NCI-H1048 (cell line): Measurements from ENCODE around the gene KMT2C.
"Not testable (repeated sequence)": the region's sequence is repeated elsewhere in the genome, so short reads cannot be mapped to it uniquely, and the experiment has no call there.

Experiments used
- DNase-seq: peaks from one replicate; lab custom pipeline; 2025; lab: John Stamatoyannopoulos, UW

Gene KMT2C

DNA sequence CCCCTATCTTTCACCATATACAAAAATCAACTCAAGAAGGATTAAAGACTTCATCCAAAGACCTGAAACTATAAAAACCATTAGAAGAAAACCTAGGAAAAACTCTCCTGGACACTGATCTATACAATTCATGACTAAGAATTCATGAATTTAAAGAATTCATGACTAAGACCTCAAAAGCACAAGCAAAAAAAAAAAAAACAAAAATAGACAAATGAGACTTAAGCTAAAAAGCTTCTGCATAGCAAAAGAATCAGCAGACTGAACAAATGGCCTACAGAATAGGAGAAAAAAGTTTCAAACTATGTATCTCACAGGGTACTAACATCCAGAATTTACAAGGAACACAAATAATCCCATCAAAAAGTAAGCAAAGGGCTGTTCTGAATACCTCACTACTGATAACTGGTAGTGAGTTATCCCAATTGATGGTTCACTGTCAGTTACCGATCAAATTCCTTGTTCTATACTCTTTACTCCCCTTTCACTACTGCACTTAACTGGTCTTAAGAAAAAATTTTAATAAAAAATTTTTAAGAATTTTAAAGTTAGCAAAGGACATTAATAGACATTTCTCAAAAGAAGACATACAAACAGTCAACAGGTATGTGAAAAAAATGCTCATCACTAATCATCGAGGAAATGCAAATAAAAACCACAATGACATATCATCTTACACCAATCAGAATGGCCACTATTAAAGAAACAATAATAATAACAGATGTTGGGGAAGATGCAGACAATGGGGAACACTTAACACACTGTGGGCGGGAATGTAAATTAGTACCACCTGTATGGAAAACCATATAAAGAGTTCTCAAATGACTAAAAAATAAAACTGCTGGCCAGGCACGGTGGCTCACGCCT lies 33.2 kb downstream of the KMT2C start:
- no peak for DNase-seq

DNA sequence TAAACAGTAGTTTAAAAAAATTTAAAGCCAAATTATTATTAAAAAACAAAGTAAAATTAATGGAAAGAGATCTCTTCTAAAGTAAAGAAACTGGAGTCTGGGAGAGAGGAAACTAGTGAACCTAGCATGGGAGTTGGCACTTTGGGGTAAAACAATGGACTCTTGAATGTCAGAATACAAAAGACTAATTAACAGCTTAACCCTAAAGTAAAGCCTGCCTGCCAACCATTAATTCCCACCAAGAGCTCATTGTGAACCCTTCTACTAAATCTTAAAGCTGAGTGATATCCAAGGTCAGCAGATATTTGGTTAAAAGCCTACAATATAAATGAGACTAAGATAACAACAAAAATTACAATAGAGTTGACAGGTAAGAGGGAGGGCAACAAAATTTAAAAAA lies 36.5 kb downstream of the KMT2C start:
- no peak for DNase-seq

DNA sequence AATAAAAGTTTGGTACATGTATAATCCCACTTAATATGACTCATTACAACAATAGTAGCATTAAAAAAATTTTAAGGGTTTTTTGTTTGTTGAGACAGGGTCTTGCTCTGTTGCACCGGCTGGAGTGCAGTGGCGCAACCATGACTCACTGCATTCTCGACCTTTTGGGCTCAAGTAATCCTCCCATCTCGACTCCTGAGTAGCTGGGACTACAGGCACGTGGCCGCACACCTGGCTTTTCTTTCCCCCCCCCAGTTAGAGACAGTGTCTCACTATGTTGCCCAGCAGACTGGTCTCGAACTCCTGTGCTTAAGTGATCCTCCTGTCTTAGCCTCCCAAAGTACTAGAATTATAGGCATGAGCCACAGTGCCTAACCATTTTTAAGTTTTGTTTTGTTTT lies 40.7 kb downstream of the KMT2C start:
- no peak for DNase-seq

GRCh38 chr7:152394214-152394613 lies 41.6 kb downstream of the KMT2C start:
- not testable (repeated sequence) for DNase-seq

GRCh38 chr7:152392254-152392653 lies 43.5 kb downstream of the KMT2C start:
- no peak for DNase-seq

GRCh38 chr7:152386136-152386764 lies 49.6 kb downstream of the KMT2C start:
- DNase-seq: not testable (repeated sequence)

GRCh38 chr7:152384235-152385200 lies 51.3 kb downstream of the KMT2C start:
- not testable (repeated sequence) for DNase-seq

GRCh38 chr7:152383341-152384234 lies 52.2 kb downstream of the KMT2C start:
- no peak for DNase-seq

DNA sequence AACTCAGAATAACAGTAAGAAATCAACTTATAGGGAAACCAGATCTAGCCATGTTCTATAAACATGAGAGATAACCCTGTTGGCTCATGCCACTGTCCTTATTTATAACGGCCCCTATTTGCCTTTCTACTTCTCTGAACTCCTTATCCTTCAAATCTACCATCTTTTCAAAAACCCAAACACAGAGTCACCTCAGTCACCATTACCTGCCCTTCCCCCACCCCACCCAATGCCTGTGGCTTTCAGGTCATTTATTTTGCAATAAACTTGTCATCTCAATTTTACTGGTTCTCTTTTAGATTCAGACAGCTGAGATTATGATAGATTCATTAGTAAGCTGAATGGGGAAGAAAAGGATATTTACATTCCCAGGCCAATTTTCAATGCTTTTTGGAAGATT lies 53.6 kb downstream of the KMT2C start:
- no peak for DNase-seq

DNA sequence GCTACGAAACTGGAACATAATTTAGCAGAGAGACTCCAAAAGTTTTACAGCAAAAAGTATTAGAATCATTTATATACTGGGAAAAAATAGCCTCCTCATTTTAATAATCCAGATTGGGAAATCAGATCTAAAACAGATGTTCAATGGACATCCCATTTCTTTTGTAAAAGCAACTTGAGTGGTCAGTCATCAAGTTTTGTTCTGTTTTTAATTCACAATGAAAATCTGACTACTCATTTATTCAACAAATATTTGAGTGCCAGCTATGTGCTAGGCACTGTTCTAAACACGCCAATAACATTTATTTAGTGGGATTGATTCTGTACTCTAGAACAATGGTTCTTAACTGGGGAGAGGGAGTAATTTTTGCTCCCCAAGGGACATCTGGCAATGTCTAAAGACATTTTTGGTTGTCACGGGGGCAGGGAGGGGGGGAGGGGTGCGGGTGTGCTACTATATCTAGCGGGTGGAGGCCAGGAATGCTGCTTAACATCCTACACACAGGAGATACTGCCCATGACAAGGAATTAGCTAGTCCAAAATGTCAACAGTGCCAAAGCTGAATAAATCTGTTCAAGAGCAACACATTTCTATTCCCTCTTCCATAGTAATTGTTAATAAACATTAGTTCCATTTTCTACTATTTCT lies 54.7 kb downstream of the KMT2C start:
- not testable (repeated sequence) for DNase-seq

- DNase-seq: not testable (repeated sequence)
These were observed 57.3 kb downstream of the KMT2C start for GRCh38 chr7:152378497-152378896.

- DNase-seq: not testable (repeated sequence)
These were observed 58.9 kb downstream of the KMT2C start for GRCh38 chr7:152376716-152377484.

DNA sequence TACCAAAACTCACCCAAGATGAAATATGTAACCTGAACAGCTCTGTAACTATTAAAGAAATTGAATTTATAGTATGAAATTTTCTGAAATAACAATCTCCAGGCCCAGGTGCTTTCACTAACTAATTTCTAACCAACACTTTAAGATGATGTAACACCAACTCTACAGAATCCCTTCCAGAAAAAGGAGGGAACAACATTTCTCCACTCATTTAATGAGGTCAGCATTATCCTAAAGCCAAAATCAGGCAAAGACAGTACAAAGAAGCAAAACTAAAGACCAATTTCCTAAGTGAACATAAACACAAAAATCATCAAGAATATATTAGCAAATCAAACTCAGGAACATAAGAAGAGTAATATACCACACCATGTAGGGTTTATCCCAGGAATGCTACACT lies 65.5 kb downstream of the KMT2C start:
- DNase-seq: no peak

- no peak for DNase-seq
These were observed 66.3 kb downstream of the KMT2C start for GRCh38 chr7:152369518-152369917.

DNA sequence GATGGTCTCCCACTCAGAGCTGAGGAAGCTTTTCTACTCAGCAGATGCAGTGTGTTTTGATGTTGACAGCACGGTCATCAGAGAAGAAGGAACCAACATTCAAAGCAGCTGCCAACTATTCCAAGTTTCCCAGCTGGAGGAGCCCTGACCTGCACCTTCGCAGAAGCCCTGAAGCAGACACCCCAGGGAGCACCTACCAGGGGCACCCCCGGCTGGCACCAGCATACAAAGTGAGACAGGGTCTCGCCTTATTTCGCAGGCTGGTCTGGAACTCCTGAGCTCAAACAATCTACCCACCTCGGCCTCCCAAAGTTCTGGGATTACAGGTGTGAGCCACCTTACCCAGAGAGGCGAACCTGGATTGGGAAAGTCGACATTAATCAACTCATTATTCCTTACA lies 68.6 kb downstream of the KMT2C start:
- DNase-seq: no peak

DNA sequence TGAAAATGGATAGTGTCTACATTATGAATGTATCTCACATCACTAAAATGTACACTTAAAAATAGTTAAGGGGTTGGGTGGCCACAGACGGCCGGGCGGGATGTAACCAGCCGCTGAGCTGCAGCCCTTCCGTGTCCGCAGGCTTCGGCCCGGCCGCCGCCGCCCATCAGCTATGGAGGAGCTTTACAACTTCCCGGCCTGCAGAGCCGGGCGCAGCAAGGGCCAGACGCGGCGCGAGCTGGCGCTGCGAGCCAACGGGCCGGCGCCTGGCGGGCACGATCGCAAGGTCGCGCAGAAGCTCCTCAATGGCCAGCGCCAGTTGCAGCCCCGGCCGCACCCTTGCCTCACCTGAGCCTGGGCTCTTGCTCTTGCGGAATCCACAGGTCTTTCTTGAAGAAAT lies 69.1 kb downstream of the KMT2C start:
- DNase-seq: no peak

GRCh38 chr7:152365982-152366603 lies 69.7 kb downstream of the KMT2C start:
- DNase-seq: no peak

DNA sequence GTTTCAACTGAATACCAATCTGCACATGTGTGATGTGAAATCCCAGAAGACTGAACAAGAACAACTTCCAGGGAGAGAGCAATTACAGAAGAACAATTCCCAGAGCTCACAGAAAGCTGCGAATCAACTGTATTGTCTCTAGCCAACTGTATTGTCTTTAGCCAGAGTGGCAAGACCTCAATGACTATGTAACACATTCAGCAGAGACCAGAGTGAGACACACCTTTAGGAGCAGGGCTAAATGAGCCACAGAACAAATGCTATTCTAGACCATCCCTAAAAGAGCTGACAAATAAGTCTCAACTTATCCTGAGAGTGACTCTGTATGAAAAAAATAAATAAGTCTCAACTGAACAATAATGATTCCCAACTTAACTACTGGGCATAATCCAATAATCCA lies 72.0 kb downstream of the KMT2C start:
- DNase-seq: no peak

- no peak for DNase-seq
These were observed 73.5 kb downstream of the KMT2C start for GRCh38 chr7:152362128-152362926.
